ENCODE results near the gene FDXR. TPM values are rescaled to one million over a fixed set of nuclear protein-coding genes. Genes with fewer than 3 reads are reported as not detected.

Gene FDXR
- total RNA-seq, 1 donor from 2014 or later = 31.5 TPM

- TF ChIP-seq CTCF (conservative IDR thresholded peaks at IDR 0.05; ENCODE audit: low read depth, low read length) = no peak
- H3K4me3 ChIP-seq (ENCODE audit: low read depth, low read length) = no peak overlapping the region
Measured at GRCh38 chr17:74904687-74905409, 32.1 kb upstream of the FDXR start.

GRCh38 chr17:74903671-74904070 lies 30.9 kb upstream of the FDXR start:
- H3K4me3 ChIP-seq (ENCODE audit: low read depth, low read length) = no peak overlapping the region
- no peak for DNase-seq (ENCODE audit: low read depth)
- no peak for TF ChIP-seq CTCF (conservative IDR thresholded peaks at IDR 0.05; ENCODE audit: low read depth, low read length)

More at GRCh38 chr17:74904687-74905409, 32.1 kb upstream of the FDXR start:
- no peak for DNase-seq (ENCODE audit: low read depth)

GRCh38 chr17:74903034-74903433 lies 30.2 kb upstream of the FDXR start:
- no peak for TF ChIP-seq CTCF (conservative IDR thresholded peaks at IDR 0.05; ENCODE audit: low read depth, low read length)
- DNase-seq (ENCODE audit: low read depth) = no peak
- no peak overlapping the region for H3K4me3 ChIP-seq (ENCODE audit: low read depth, low read length)

GRCh38 chr17:74901353-74902135 lies 28.8 kb upstream of the FDXR start:
- TF ChIP-seq CTCF (conservative IDR thresholded peaks at IDR 0.05; ENCODE audit: low read depth, low read length) = no peak
- no peak for DNase-seq (ENCODE audit: low read depth)
- no peak overlapping the region for H3K4me3 ChIP-seq (ENCODE audit: low read depth, low read length)

- DNase-seq (ENCODE audit: low read depth) = no peak
- no peak for TF ChIP-seq CTCF (conservative IDR thresholded peaks at IDR 0.05; ENCODE audit: low read depth, low read length)
- no peak overlapping the region for H3K4me3 ChIP-seq (ENCODE audit: low read depth, low read length)
Measured at GRCh38 chr17:74900208-74900607, 27.4 kb upstream of the FDXR start.

GRCh38 chr17:74898376-74898946 lies 25.7 kb upstream of the FDXR start:
- no peak overlapping the region for H3K4me3 ChIP-seq (ENCODE audit: low read depth, low read length)
- DNase-seq (ENCODE audit: low read depth) = no peak
- no peak for TF ChIP-seq CTCF (conservative IDR thresholded peaks at IDR 0.05; ENCODE audit: low read depth, low read length)

Data from epithelial cell of proximal tubule (primary cell).